ENCODE results near the gene ZNF610.
A peak's percentile ranks its signal among the peaks of the same experiment; 100 is the strongest.

GRCh38 chr19:52343548-52343947, 7.5 kb downstream of the ZNF610 start:
- TF ChIP-seq CTCF (IDR thresholded peaks at IDR 0.05) (peak; percentile 24), POLR2AphosphoS5 (IDR thresholded peaks at IDR 0.05; ENCODE audit: low read depth, low read length) (no peak)

All from Panc1 (cell line).